OCI-M2 (cell line): ENCODE measurements around the gene ANKRD34B.

Experiments
- DNase-seq: peaks from one replicate; lab custom pipeline; 2025; ENCODE audit not compliant: unreplicated experiment; lab: John Stamatoyannopoulos, UW

Gene ANKRD34B

DNA sequence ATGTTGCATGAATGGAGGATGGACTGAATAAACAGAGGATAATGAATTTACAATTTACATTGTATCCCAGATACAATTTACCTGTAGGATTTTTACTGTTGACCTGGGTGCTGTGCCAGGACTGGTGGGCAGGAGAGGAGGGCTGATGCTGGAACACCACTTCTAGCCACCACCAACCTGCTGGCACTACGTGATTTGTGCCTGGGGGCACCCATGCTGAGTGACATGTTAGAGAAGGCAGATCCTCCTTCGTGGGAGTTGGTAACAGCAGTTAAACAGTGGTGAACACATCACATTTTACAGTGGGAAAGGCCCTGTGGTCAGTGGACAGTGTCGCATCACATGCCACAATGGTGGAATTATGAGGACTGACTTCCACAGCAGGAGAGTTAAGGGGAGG is 3.0 kb upstream of the ANKRD34B start:
- no peak for DNase-seq

- DNase-seq, result no peak
Measured at GRCh38 chr5:80569086-80569960, 757 bp downstream of the ANKRD34B start.

DNA sequence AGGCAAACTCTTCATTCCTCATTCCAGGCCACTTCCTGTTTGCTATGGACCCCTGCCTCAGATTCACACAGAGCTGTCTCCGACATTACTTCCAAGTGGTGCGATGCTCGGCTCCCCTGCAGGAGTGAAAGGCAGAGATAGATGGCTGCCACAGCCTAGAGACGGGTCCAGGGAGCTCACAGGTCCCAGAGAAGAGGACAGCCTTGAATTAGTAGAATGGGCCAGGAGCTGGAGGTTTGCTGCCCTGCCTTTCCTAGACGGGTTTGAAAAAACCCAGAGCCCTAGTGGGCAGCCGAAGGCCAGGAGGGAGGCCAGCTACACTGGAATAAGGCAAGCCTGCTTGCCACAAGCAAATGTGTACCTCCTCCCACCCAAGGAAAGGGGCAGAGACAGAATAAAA is 1.8 kb downstream of the ANKRD34B start:
- no peak for DNase-seq

DNA sequence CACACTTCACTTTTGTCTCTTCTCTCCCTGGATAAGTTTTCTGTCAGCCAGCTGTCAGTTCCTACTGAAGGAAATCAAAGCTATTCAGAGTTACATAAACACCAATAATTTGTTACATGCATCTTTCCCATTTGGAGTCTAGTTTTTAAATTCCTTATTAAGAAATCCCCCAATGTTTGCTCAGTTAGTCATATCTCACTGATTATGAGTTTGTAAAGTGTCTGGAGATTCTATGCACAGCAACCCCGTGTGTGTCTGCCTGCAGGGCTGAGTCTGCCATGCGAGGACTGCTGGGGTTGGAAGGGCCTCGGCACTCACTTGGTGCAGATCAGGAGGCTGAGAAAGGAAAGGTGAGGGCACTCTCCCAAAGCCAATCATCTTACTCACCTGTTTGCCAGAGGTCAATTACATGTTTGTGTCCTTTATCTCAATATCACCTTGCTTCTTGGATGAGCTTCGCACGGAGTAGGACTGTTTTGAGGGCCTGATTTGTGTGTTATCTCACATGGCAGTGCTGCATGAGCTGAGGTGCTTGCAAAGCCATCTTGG is 3.3 kb downstream of the ANKRD34B start:
- no peak for DNase-seq

GRCh38 chr5:80565330-80565729 is 4.8 kb downstream of the ANKRD34B start:
- DNase-seq, result no peak

DNA sequence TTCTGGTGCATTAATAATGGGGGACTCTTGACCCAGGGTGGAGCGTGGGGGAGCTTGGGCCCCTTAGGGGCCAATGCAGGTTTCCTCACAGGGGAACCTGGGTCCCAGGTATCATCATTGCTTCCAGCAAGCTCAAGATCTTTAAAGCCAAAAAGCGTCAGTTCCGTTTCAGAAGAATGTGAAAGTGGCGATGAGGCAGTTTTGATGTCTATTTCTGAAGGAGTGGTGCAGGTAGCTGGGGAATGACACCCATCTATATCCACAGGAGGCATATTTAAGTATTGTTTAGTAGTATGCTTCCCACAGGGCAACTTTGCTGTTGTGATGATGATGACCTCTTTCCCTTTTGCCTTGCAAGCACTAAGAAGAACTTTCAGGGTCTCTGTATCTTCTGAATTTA is 10.8 kb downstream of the ANKRD34B start:
- no peak for DNase-seq

GRCh38 chr5:80555099-80555498 is 15.0 kb downstream of the ANKRD34B start:
- DNase-seq, result no peak

GRCh38 chr5:80554646-80555045 is 15.4 kb downstream of the ANKRD34B start:
- no peak for DNase-seq

GRCh38 chr5:80541392-80541791 is 28.7 kb downstream of the ANKRD34B start:
- DNase-seq, result peak; percentile 11

GRCh38 chr5:80540691-80541090 is 29.4 kb downstream of the ANKRD34B start:
- no peak for DNase-seq

- DNase-seq, result no peak
Measured at GRCh38 chr5:80516826-80517225, 53.3 kb downstream of the ANKRD34B start.

DNA sequence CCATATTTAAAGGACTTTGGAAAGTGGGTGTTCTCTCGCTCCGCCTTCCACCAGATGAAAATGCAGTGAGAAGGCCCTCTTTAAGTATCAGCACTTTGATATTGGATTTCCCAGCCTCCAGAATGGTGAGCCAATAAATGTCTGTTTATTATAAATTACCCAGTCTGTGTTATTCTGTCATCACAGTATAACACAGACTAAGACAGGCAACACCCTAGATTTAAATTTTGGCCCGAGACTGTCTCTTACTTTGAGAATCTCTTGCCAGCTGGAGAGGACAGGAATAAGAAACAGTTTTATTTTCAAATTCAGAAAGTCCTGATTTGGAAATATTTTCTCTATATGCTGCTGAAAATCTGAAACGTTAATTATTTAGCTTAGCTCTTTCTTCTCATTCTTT is 60.7 kb downstream of the ANKRD34B start:
- DNase-seq, result no peak

DNA sequence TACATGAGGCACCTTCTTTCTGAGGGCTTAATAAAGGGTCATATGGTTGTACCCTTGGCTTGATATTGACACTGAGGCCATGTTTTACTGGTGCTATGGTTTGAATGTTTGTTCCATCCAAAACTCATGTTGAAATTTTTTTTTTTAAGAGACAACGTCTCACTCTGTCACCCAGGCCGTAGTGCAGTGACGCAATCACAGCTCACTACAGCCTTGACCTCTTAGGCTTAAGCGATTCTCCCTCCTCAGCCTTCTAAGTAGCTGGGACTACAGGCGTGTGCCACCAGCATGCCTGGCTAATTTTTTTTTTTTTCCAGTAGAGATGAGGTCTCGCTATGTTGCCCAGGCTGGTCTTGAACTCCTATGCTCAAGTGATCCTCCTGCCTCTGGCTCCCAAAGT is 61.2 kb downstream of the ANKRD34B start:
- DNase-seq, result no peak

- DNase-seq, result no peak
Measured at GRCh38 chr5:80507663-80508062, 62.4 kb downstream of the ANKRD34B start.
